Ishikawa (cell line): ENCODE data around the gene CHST15.

ENCODE experiments used
- CEBPB ChIP-seq: IDR thresholded peaks from 2 replicates; pipeline ENCODE4 v1.6.1; 2012
- EGR1 ChIP-seq: IDR thresholded peaks from 2 replicates; pipeline ENCODE4 v1.6.1; 2012
- EP300 ChIP-seq: IDR thresholded peaks from 2 replicates; pipeline ENCODE4 v1.6.1; 2012; ENCODE audit warnings: borderline replicate concordance
- FOXM1 ChIP-seq: IDR thresholded peaks from 2 replicates; pipeline ENCODE4 v1.6.1; 2012; ENCODE audit warnings: low read depth, borderline replicate concordance
- RAD21 ChIP-seq: IDR thresholded peaks from 2 replicates; pipeline ENCODE4 v1.6.1; 2012; ENCODE audit warnings: low read depth
- REST ChIP-seq: IDR thresholded peaks from 2 replicates; pipeline ENCODE4 v1.6.1; 2012; ENCODE audit warnings: low read depth, mild to moderate bottlenecking
- TAF1 ChIP-seq: IDR thresholded peaks from 2 replicates; pipeline ENCODE4 v1.6.1; 2012; ENCODE audit warnings: low read depth, mild to moderate bottlenecking
- TEAD4 ChIP-seq: IDR thresholded peaks from 2 replicates; pipeline ENCODE4 v1.6.1; 2012
- USF1 ChIP-seq: IDR thresholded peaks from 2 replicates; pipeline ENCODE4 v1.6.1; 2012
- YY1 ChIP-seq: IDR thresholded peaks from 2 replicates; pipeline ENCODE4 v1.6.1; 2012; ENCODE audit warnings: low read depth
- ZBTB7A ChIP-seq: IDR thresholded peaks from 2 replicates; pipeline ENCODE4 v1.6.1; 2012; ENCODE audit warnings: low read depth

- TF ChIP-seq EGR1: no peak
- TF ChIP-seq CEBPB: no peak
- TF ChIP-seq USF1: no peak
- no peak for TF ChIP-seq REST
- TF ChIP-seq FOXM1: no peak
- no peak for TF ChIP-seq ZBTB7A
- no peak for TF ChIP-seq TEAD4
- TF ChIP-seq RAD21: no peak
- no peak for TF ChIP-seq YY1
- TF ChIP-seq TAF1: no peak
- no peak for TF ChIP-seq EP300
These were observed 60.2 kb downstream of the CHST15 start for GRCh38 chr10:124032971-124033886.
